Stimulated activated CD4-positive, alpha-beta T cell treated with anti-CD3 and anti-CD28 coated beads, Interleukin-2, amount 100 ng/mL, for 4 hours (primary cell): ENCODE results near the gene RPL13A.
"Not testable (repeated sequence)": the region's sequence is repeated elsewhere in the genome, so short reads cannot be mapped to it uniquely, and the experiment has no call there.

Experiments
- DNase-seq: peaks from one replicate; pipeline ENCODE4 v3.0.0-alpha.2; 2020; ENCODE audit warnings: low read depth

Gene RPL13A

GRCh38 chr19:49487277-49488045 is at the start of gene RPL13A:
Gene RPL13A (plus strand): TSS chr19:49487608. CDS start chr19:49487630, 22 bp downstream.
- DNase-seq, result peak; percentile 100

GRCh38 chr19:49438261-49438660 is 49.1 kb upstream of the RPL13A start:
- no peak for DNase-seq

- DNase-seq, result no peak
These were observed 47.6 kb upstream of the RPL13A start for GRCh38 chr19:49439836-49440235.

GRCh38 chr19:49440439-49441209 is 46.8 kb upstream of the RPL13A start:
- no peak for DNase-seq

GRCh38 chr19:49441210-49441959 is 46.0 kb upstream of the RPL13A start, which contains the start of gene SLC17A7:
Gene SLC17A7 (minus strand): TSS chr19:49441527. CDS start chr19:49441379, 148 bp downstream.
- no peak for DNase-seq

GRCh38 chr19:49441960-49442350 is 45.5 kb upstream of the RPL13A start:
- DNase-seq, result no peak

GRCh38 chr19:49442354-49442753 is 45.1 kb upstream of the RPL13A start:
- no peak for DNase-seq

- no peak for DNase-seq
These were observed 44.5 kb upstream of the RPL13A start for GRCh38 chr19:49442771-49443365.

- DNase-seq, result peak; percentile 90
These were observed 43.9 kb upstream of the RPL13A start for GRCh38 chr19:49443366-49444099.

- not testable (repeated sequence) for DNase-seq
These were observed 43.2 kb upstream of the RPL13A start for GRCh38 chr19:49444100-49444700.

GRCh38 chr19:49445997-49446396 is 41.4 kb upstream of the RPL13A start:
- DNase-seq, result no peak

GRCh38 chr19:49447485-49448431 is 39.6 kb upstream of the RPL13A start:
- no peak for DNase-seq

- DNase-seq, result no peak
These were observed 39.0 kb upstream of the RPL13A start for GRCh38 chr19:49448432-49448786.

- no peak for DNase-seq
These were observed 37.0 kb upstream of the RPL13A start for GRCh38 chr19:49450405-49450804.

GRCh38 chr19:49451430-49452181 is 35.8 kb upstream of the RPL13A start, which contains the start of gene PIH1D1:
Gene PIH1D1 (minus strand): TSS chr19:49451814. CDS start chr19:49451574, 240 bp downstream.
- DNase-seq, result peak; percentile 91

- DNase-seq, result peak; percentile 94
These were observed 34.2 kb upstream of the RPL13A start, which contains the start of gene ALDH16A1 for GRCh38 chr19:49453013-49453756. Gene ALDH16A1 (plus strand): TSS chr19:49453225. CDS start chr19:49453332, 107 bp downstream.

- DNase-seq, result no peak
These were observed 33.6 kb upstream of the RPL13A start for GRCh38 chr19:49453757-49454240.

- no peak for DNase-seq
These were observed 31.6 kb upstream of the RPL13A start for GRCh38 chr19:49455773-49456172.
